GM19438 (cell line): Measurements from ENCODE around the gene TMEM74B.
"Not testable (repeated sequence)": the region's sequence is repeated elsewhere in the genome, so short reads cannot be mapped to it uniquely, and the experiment has no call there.

Source experiments
- ATAC-seq: cut with Tn5 transposase; IDR thresholded peaks from one replicate; pipeline ENCODE4 v1.9.1; 2021; ENCODE audit warnings: low read depth; ENCODE audit not compliant: unreplicated experiment

Gene TMEM74B

GRCh38 chr20:1184638-1185315 is at the start of gene TMEM74B:
TMEM74B (minus strand) TSS chr20:1184981; CDS start chr20:1183801, 1,180 bp downstream.
- no peak for ATAC-seq

- ATAC-seq = no peak
Observed at GRCh38 chr20:1232286-1233111, 47.7 kb upstream of the TMEM74B start.

GRCh38 chr20:1229541-1229940 is 44.8 kb upstream of the TMEM74B start:
- no peak for ATAC-seq

- no peak for ATAC-seq
Observed at GRCh38 chr20:1225783-1226654, 41.2 kb upstream of the TMEM74B start, which contains the start of gene RAD21L1. RAD21L1 (plus strand) TSS chr20:1226044; CDS start chr20:1228454, 2,410 bp downstream.

- no peak for ATAC-seq
Observed at GRCh38 chr20:1225263-1225782, 40.5 kb upstream of the TMEM74B start.

- no peak for ATAC-seq
Observed at GRCh38 chr20:1224205-1224890, 39.6 kb upstream of the TMEM74B start.

GRCh38 chr20:1222750-1223149 is 38.0 kb upstream of the TMEM74B start:
- not testable (repeated sequence) for ATAC-seq

GRCh38 chr20:1216527-1217427 is 32.0 kb upstream of the TMEM74B start:
- not testable (repeated sequence) for ATAC-seq

- no peak for ATAC-seq
Observed at GRCh38 chr20:1215386-1216170, 30.8 kb upstream of the TMEM74B start.

GRCh38 chr20:1214838-1215261 is 30.1 kb upstream of the TMEM74B start:
- ATAC-seq = no peak

GRCh38 chr20:1212607-1213396 is 28.0 kb upstream of the TMEM74B start:
- ATAC-seq = no peak

GRCh38 chr20:1212023-1212422 is 27.2 kb upstream of the TMEM74B start:
- ATAC-seq = no peak

GRCh38 chr20:1210501-1210900 is 25.7 kb upstream of the TMEM74B start:
- ATAC-seq = no peak

- ATAC-seq = no peak
Observed at GRCh38 chr20:1209447-1210387, 24.9 kb upstream of the TMEM74B start.

- ATAC-seq = no peak
Observed at GRCh38 chr20:1207293-1207878, 22.6 kb upstream of the TMEM74B start.
